CD1c-positive myeloid dendritic cell (primary cell): ENCODE measurements around the gene VEZF1.

ENCODE experiments used
- DNase-seq: peaks from one replicate; pipeline ENCODE4 v3.0.0-alpha.2; 2016; ENCODE audit errors: extremely low spot score

Gene VEZF1

DNA sequence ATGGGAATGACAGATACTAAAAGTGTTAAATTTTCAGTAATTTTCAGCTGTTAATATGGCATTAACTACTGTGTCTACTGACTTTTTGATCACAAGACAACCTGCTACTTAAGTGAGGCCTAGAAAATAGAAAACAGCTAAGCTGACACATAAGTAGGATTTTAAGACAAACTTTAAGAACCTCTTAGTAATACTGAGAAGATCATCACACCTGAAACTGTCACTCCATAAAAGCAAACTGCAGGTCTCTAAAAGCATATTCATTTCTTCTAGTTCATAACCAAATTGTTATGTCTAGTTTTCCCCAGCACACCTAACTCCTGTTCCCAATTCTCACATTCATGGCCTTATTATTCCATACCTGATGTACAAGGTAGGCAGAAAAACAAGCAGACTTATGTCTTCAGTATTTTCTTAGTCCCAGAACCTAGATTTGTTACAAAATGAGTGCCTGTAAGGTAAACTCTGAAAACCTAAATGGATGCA lies 11.0 kb upstream of the VEZF1 start:
- DNase-seq = no peak

DNA sequence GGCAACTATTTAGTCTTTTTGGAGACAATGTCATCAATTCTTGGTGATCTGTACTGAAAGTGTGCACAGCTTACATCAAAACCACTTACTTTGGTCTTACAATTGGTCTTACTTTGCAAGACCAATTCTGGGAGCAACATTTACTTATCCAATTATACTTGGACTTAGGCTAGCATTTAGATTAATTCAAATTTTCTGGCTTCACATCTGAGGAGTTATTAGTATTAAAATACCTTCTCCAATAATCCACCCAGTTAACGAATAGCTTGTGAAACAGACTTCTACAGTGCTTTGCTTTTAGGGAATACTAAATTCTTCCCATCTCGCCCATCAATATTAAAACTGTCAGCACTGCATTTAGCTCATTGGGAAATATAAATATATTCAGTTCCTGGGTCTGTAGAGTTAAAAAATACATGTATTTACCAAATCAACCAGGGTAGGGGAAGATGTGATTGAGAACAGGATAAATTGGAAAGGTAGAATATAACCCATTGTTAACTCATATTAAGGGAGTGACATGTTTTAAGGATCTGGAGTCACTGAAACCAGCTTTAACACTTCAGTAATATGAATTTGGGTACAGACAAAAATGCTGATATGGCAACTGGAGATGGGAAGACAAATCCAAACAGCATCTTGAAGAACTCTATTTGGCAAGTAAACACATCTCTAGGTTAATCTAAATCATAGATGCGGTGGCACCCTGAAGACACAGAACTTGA lies 9.2 kb upstream of the VEZF1 start:
- DNase-seq = no peak

DNA sequence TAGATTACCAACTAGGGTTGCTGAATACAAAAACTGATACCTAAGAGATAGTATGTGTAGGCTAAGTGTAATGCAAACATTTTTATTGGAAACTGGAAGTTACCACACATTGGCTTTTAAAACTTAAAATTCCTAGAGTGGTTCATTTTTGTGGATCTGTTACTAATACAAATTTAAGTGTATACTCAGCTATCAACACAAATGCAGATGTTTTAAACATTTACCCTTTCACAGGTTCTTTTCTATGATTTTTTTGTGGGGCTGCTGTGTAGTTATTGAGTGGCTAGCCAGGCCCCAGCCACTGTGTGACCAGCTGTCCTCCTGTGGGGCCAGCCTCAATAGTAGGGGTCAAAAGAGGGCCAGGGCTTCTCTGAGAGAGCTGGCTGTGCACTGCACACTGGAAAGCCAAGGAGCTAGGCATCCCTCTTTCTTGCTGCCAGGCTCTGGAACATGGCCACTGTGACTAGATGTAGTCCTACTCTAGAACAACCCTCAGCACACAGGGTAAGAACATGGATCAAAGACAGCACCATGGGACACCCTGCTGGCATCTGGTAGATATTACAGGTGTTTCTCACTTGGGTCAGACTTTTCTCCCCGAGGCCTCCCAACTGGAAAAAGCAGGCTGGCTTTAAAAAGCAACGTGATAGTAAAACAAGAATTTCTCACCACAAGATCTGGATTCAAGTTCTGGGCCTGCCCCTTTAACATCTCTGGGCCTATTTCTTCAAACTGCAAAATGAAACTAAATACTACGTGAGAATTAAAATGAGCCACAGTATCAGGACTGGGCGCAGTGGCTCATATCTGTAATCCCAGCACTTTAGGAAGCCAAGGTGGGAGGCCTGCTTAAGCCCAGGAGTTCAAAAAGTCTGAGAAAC lies 7.3 kb upstream of the VEZF1 start:
- peak; percentile 71 for DNase-seq

DNA sequence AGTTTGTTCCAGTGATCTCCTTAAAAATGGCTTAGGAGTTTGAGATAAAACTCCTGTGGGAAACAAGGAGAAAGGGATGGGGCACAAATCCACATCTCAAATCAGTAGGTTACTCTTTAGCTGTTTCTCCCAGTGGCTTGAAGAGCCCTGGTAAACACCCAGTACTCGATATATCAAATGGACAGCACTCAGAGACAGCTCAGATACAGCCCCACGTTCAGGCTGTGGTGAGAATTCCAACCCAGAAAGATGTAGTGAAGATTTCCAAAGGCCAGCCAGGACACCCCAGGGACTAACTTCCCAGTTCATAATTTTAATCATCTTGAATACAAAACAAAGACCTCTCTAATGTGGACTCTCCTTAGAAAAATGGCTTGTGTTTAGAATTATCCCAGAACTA lies 6.4 kb upstream of the VEZF1 start:
- no peak for DNase-seq

DNA sequence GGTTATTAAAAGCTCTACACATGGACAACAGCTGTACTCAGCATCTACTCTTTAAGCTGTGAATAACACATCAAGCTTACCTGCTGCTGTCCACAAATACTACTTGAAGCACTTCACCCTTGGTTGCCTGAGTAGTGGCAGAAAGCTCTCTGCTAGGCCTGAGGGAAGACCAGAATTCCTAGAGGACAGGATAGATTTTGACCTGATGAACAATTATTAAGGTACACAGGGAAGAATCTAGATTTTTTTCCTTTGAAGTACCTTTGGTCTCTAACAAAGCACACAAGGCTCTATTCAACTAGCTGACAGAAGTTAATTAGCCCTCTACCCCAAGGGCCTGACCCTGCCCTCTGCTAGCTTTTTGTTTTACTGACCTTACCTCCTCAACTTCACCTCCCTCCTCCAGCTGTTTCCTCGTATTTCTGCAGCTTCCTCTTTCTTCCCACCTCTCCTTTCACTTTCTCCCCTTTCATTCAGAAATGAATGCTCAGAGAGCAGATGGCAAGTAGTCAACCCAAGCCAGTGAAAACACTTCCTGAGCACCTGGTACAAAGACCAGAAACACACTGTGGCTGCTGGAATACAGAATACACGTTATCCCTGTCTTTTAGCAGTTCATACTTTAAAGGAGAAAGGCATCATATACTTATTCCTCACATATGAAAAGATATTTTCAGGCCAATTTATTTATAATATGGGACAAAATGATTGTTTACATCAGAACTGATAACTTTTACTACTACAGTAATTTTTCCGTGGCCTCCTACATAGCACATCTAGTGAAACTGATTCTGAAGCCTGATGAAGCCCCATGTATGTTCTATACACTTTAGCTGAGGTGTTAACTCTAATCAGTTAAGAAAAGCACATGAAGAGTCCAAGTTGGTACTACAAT lies 5.7 kb upstream of the VEZF1 start:
- peak; percentile 14 for DNase-seq

DNA sequence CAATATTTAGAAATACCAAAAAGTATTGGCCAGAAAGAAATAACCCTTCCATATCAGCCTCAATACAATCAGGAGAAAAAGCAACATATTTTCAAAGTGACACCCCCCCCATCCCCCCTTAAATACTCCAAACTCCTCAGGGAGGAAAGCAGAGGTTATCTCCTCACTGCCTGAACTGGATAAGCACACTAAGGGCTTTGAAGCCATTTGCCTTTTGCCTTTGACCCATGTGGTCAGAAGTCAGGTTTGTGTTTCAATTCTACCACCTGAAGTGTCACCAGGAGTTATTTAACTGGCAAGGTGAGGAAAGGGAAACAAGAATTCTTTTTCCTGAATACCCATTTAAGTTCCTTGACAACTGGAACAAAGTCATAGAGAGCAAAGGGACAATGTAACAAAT lies 3.5 kb upstream of the VEZF1 start:
- no peak for DNase-seq

DNA sequence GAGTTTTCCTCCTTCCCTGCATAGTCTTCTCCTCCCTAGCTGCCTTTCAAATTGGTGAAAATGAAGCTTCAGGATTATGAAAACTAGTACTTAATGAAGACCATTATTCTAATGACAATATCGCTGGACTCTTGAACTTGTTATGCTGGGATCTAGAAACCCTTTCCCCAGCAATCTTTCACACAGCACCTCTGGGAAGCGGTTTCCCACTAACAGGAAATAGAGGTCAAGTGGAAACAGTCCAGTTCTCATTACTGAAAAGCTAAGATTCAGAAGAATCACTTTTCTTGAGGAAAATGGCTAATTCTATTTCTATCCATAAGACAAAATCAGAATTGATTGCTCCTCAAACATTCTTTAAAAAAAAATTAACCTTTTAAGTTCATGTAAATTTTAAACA lies 2.0 kb upstream of the VEZF1 start:
- DNase-seq = no peak

DNA sequence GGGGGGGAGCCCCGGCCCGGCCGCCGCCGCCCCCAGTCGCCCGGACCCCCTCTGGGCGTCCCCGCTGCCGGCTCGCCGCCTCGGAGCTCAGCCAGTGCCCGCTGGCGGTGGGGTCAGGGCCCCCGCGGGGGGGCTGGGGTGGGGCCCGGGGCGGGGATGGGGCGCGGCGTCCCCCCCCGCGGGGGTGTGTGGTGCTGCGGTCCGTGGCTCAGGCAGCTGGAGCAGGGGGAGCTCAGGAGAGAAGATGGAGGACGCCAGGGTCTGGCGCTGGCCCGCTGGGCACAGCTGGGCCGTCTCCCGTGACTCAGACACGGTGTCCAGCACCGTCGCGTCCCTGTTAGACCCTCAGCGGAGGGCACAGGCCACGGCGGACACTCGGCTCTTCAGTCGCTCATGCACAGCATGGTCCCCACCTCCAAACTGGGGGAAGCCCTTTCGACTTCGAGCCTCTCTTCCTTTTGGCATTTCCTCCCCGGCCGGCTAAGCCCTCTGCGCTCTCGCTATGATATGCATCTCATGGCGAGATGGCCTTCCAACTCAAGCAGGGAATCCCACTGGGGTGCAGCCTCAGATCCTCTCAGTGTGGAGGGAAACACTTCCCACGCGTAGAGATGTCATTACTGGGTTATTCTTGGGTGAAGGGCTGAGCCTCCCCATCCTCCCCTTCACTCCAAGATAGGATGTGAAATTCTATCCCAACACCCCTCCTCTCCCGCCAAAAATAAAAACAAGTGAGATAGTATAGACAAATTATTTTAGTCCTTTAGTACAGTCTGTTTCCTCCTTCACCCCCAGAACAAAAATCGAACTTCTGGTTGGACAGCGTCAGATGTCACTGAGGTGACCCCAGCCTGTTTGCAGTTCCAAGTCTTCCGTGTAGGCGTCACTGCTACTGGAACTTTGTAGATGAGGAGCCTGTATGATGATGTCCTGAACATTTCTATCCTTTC lies 522 bp upstream of the VEZF1 start:
- peak; percentile 65 for DNase-seq

DNA sequence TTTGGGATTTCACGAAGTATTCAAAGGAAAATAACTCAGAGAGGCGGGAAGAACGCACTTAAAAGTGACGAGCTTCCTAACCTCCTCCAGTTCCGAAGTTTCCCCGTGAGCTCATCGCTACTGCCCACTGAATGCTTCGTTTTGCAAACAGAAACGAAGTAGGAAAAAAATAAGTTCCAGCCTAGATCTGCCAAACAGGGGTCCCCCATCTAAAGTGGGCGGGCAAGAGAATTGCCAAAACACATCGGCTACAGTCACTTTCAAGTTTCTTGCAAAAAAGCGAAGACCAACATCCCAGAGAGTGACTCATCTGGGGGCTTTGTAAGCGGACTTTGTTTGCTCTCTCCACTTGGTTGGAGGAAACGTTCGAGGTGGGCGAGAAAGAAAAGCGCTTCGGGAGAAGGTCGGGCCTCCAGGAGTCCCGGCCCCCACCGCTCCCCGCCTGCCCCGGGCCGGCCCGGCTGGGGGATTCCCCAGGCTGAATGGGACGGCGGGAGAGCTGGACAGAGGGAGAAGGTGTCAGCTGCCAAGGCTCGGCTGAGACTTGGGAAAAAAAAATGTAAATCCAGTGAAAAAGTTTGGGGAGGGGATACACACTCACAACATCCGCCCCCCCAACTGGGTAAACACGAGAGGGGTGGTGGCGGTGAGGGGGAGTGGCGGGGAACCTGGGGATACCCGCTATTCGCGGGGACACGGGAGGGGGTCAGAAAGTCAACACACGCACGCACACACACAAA lies 1.0 kb downstream of the VEZF1 start:
- DNase-seq = peak; percentile 75

DNA sequence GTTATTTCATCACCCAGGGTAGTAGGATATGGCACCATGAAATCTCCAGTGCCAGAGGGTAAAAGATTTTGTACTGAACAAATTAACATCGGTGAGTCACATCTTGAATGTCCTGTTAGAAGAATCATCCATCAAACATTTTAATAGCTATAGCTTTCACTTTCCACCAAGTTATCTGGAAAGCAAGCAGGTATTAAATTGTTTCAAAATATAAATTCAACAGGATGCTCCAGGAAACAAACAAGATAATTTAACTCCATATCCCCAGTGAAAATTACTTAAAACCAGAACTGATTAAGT lies 2.4 kb downstream of the VEZF1 start:
- DNase-seq = no peak

DNA sequence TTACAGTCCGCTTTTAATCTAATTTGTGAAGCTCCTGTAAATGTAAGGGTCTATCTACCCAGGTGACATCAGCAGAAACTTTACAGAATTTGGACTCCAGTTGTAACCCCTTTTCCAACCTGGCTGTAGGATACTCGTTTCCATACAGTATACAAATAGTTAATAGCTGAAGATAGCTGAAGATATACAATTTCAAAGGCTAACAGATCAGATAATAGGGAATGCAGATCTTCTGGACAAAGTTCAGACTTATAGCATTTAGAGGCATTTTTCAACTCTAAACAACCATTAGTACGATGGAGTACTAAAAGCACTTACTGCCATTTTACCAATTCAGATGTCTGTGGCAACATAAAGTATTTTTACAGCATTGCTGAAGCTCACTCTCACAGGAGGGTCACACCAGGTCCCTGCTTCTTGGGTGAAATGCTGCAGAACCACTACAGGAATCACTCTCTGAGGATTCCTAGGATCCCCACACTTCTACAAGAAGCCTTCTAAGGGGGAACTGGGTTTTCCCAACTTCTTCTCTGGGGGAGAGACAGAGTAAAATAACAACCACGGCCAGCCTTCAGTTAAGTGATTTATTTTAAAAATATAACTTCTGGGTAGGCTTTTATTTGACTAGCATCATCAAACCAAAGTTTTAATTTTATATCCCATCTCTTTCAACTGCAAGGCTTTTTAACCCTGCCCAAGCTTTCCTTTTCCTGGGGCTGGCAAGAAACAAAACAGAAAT lies 2.9 kb downstream of the VEZF1 start:
- no peak for DNase-seq

DNA sequence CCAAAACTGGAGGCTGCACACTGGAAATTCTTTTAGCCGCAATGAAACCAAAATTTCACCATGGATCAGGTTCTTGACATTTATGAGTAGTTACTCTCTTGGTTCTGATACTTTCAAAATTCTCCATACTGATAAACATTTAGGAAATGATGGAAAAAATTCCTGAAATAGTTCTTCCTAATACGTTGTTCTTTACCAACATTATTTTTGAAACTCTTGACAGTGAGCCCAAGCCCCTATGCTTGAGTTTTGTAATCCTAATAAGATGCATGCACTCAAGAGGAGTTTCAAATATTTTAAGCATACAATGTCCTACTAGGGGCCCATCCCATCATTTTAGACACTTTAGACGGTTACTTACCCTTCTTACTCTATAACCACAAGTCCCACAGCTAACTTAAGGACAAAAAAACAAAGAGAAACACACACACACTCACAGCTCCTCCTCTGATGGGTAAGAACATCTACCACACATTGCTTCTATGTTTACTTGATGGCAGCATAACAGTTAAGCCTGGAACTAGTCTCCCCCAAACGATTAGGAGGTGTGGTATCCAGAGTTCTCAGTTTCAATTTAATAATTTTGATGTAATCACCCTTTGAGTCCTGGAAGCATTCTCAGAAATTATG lies 3.7 kb downstream of the VEZF1 start:
- DNase-seq = no peak

DNA sequence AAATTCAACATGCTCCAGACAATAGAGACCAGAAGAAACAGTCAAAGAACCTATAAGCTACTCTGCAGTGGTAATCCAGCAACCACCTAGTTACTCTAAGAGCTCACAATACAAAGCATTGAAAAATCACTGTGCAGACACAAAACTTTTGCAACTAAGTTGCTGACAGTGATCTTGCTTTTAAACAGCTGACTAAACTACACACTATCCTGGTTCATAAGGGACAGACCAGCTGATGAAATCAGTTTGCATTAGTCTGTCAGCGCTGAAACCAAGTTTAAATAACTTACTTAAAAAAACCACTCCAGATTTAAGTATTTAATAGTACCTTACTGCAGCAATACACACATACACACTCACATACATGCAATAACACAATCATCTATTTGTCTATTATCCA lies 4.6 kb downstream of the VEZF1 start:
- no peak for DNase-seq

DNA sequence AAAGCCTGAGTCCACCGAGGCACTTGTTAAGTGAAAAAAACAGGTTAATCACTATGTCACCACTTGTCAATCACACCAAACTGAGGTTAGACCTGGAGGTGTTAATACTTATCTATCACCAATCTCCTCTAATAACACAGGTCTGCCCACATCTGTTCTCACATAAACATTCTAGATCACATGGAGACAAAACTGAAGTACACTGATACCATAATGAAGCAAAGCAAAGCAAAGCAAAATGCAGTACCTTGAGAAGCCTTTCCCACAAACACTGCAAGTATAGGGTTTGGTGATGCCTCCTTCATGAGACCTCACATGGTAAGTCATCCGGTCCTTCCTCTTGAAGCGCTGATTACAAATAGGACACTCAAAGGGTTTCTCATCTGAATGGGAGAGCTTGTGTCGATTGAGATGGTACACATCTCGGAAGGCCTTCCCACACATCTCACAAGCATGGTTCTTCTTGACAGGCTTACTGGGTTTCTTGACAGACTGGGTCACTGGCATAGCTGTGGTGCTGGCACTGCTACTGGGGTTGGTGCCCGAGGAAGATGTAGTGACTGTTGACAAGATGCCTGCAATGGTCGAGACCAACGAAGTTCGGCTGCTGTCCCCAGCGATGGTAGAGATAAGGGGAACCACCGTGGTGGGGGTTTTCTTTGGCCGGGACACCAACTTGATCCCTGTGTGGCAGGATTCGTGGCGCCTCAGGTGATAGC lies 5.4 kb downstream of the VEZF1 start:
- no peak for DNase-seq

DNA sequence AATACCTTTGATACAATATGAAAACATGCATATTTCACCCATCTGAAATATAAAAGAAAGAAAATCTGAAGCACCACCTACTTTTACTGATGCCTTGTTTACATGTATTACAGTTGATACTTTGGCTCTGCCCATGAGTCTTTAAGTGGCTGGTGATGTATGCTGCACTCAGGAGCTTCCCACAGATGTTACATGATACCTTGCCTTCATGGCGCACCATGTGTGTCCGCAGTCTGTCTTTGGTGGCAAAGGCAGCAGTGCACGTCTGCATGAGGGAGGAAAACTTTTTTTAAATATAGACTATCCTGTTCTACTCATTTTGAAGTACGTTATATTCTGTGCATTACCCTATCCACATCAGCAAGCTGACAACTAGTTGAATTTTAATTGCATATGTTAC lies 7.5 kb downstream of the VEZF1 start:
- DNase-seq = no peak

DNA sequence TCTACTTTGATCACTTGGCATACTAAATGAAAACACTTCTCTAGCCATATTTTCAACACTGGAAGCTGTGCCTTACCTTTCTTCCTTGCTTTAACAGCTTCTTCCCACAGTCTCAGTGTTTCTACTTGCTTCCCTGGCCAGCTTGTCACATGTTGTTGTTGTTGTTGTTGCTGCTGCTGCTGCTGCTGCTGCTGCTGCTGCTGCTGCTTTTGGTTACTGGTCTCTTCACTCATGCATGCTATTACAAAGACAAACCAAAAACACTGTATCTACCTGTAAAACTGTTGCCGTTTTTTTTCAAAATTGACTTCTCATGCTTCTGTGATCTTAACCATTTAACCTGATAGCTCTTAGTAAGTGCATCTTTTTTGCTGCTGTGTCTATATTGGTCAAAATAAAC lies 9.0 kb downstream of the VEZF1 start:
- no peak for DNase-seq

DNA sequence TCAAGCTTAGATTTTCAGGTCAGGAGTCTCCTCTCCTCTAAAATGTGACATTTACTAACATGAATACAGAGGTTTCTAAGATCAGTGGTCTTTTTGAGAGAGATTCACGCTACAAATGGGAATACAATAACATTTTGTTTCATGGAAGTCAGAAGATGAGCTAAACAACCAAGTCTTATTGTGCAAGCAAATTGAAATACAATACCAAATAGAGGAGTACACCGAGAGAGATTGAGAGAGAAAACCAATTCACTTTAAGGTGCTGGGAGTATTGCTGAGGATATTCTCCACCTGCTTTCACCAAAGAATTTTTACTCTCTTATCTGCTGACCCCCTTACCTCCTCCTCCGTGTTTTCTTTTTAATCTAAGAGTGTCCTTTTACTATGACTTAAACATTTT lies 11.5 kb downstream of the VEZF1 start:
- DNase-seq = no peak

DNA sequence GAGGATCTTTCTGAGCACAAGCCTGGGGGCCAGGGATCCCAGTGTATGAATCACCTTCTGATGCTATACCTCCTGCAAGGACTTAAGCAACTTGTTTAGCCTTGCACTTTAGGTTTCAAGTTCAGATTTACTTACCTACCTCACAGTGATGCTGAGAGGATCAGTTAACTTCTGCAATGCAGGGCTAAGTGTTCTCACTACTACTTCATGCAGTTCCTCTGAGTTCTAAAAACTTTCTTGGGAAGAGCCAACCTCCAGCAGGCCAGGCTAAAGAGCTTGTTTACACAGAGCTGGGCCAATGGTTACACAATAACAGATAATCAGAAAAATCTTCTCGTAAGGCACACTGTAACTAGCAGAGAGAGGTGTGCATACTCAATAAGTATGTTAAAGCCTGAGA lies 13.0 kb downstream of the VEZF1 start:
- no peak for DNase-seq
